H1 (cell line): ENCODE measurements around the gene TMEM191B.
"Not testable (repeated sequence)": the region's sequence is repeated elsewhere in the genome, so short reads cannot be mapped to it uniquely, and the experiment has no call there.

Source experiments
- ATF2 ChIP-seq: IDR thresholded peaks from 2 replicates; pipeline ENCODE4 v1.6.1; 2012; ENCODE audit warnings: low read length, inconsistent platforms
- CEBPB ChIP-seq: IDR thresholded peaks from 2 replicates; pipeline ENCODE4 v1.6.1; 2012; ENCODE audit warnings: low read depth, low read length
- CTCF ChIP-seq, 3 experiments: IDR thresholded peaks; 1 replicate in 2 of 3; 2 replicates in 1 of 3; pipeline versions ENCODE4 v1.5.1 to v1.6.1; 2011; ENCODE audit warnings: low read length in 3 of 3, mild to moderate bottlenecking in 3 of 3, inconsistent platforms in 2 of 3, low read depth in 1 of 3, moderate library complexity in 1 of 3; ENCODE audit not compliant: insufficient read depth in 1 of 3; ENCODE audit errors: control extremely low read depth in 1 of 3
- EP300 ChIP-seq, 2 experiments: IDR thresholded peaks; 1 replicate in 1 of 2; 2 replicates in 1 of 2; pipeline ENCODE4 v1.6.1; 2011 to 2012; ENCODE audit warnings: low read depth in 2 of 2, low read length in 2 of 2, mild to moderate bottlenecking in 2 of 2, borderline replicate concordance in 1 of 2, inconsistent platforms in 1 of 2, moderate library complexity in 1 of 2
- MAFK ChIP-seq: IDR thresholded peaks from 2 replicates; pipeline ENCODE4 v1.6.1; 2012; ENCODE audit warnings: low read depth, mild to moderate bottlenecking, improper control_type of control experiment, low read length
- POLR2A ChIP-seq, 2 experiments: IDR thresholded peaks; 1 replicate in 1 of 2; 2 replicates in 1 of 2; pipeline ENCODE4 v1.6.1; 2011; ENCODE audit warnings: low read depth in 2 of 2, low read length in 2 of 2, mild to moderate bottlenecking in 2 of 2; ENCODE audit errors: control extremely low read depth in 1 of 2
- RAD21 ChIP-seq, 2 experiments: IDR thresholded peaks in 1 of 2; conservative IDR thresholded peaks in 1 of 2; 2 replicates each; pipeline ENCODE4 v1.6.1; 2011; ENCODE audit warnings: low read depth in 2 of 2, low read length in 2 of 2, improper control_type of control experiment in 1 of 2, inconsistent platforms in 1 of 2, mild to moderate bottlenecking in 1 of 2, moderate library complexity in 1 of 2
- SRF ChIP-seq: IDR thresholded peaks from 2 replicates; pipeline ENCODE4 v1.6.1; 2011; ENCODE audit warnings: mild to moderate bottlenecking, low read depth, low read length, moderate library complexity

- not testable (repeated sequence) for TF ChIP-seq ATF2; CTCF (IDR thresholded peaks at IDR 0.05; ENCODE audit: control extremely low read depth in 1 of 3, insufficient read depth in 1 of 3, low read depth in 1 of 3, low read length in 3 of 3); POLR2A (IDR thresholded peaks at IDR 0.05; ENCODE audit: control extremely low read depth in 1 of 2, low read depth in 2 of 2, low read length in 2 of 2); CEBPB; MAFK; EP300 (IDR thresholded peaks at IDR 0.05; ENCODE audit: borderline replicate concordance in 1 of 2, low read depth in 2 of 2, low read length in 2 of 2); SRF; RAD21 (IDR thresholded peaks at IDR 0.05 in 1 of 2, conservative IDR thresholded peaks at IDR 0.05 in 1 of 2; ENCODE audit: low read depth in 2 of 2, low read length in 2 of 2)
Observed at GRCh38 chr22:18543400-18543799, 15.8 kb downstream of the TMEM191B start.
